ENCODE data around the gene CLIC4. TPM values are rescaled to one million over a fixed set of nuclear protein-coding genes. Genes with fewer than 3 reads are reported as not detected.

Gene CLIC4
- total and polyA plus RNA-seq, 10 donors = 17.0 to 99.6 (median 71.2) TPM

DNA sequence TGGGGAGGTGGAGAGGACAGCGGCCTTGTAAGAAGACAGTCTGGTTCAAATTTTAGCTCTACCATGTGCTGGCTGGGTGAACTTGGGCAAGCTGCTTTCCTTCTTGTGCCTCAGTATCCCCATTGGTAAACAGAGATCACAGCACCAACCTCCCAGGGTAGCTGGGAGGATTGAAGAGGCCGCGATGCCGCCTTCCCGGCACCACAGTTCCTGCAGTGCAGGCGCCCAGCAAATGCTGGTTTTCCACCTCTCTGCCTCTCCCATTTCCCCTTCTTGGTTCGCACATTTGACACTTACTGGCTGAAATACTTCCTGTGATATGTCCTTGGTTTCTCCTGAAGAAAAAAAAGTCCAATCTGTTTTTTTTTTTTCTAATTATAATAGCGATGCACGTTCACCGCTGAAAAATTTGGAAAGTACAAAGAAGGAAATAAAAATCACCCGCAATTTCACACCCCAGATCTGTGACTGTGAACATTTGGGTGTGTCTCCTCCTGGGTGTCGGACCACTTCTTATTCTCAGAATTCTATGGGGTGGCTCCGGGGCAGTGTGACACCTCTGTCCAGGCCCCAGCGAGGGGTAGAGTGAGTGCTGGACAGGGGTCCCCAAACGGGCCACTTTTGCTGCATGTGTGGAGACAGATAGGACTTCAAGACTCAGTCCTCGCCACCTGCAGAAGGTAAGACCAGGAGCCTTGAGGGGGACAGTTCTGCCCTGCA is 111.7 kb downstream of the CLIC4 start:
- Histone ChIP-seq H3K4me3 (peak overlapping the region in 1 of 8 donors; percentile 8), H3K4me1 (no peaks in the 10 kb centered on the region), H3K36me3 (no peaks in the 10 kb centered on the region), H3K9me3 (no peaks in the 10 kb centered on the region), H3K27me3 (replicated peaks in 1 of 7) (peaks cover 0 to 21% (median 0%) of the 10 kb centered on the region in 7 donors), H3K27ac (peak overlapping the region in 2 of 8 donors; percentile 21 to 49)
- no peak for DNase-seq
- 68 to 79% (median 70%) methylated on average over 15 to 16 of the region's 16 CpGs for WGBS, 5 donors
- TF ChIP-seq, protein P1, sequence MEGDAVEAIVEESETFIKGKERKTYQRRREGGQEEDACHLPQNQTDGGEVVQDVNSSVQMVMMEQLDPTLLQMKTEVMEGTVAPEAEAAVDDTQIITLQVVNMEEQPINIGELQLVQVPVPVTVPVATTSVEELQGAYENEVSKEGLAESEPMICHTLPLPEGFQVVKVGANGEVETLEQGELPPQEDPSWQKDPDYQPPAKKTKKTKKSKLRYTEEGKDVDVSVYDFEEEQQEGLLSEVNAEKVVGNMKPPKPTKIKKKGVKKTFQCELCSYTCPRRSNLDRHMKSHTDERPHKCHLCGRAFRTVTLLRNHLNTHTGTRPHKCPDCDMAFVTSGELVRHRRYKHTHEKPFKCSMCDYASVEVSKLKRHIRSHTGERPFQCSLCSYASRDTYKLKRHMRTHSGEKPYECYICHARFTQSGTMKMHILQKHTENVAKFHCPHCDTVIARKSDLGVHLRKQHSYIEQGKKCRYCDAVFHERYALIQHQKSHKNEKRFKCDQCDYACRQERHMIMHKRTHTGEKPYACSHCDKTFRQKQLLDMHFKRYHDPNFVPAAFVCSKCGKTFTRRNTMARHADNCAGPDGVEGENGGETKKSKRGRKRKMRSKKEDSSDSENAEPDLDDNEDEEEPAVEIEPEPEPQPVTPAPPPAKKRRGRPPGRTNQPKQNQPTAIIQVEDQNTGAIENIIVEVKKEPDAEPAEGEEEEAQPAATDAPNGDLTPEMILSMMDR (IDR thresholded peaks at IDR 0.05 in 8 of 11, conservative IDR thresholded peaks at IDR 0.05 in 3 of 11) = no peak
- TF ChIP-seq POLR2A (IDR thresholded peaks at IDR 0.05) (no peak), POLR2AphosphoS5 (IDR thresholded peaks at IDR 0.05) (no peak)
- intact Hi-C loops (cut with DNase I; ENCODE audit: low total_unique reads) = loop anchor here (10.0 kb wide), 1 partner anchor 58 kb away; no protein-coding TSS in a partner anchor

DNA sequence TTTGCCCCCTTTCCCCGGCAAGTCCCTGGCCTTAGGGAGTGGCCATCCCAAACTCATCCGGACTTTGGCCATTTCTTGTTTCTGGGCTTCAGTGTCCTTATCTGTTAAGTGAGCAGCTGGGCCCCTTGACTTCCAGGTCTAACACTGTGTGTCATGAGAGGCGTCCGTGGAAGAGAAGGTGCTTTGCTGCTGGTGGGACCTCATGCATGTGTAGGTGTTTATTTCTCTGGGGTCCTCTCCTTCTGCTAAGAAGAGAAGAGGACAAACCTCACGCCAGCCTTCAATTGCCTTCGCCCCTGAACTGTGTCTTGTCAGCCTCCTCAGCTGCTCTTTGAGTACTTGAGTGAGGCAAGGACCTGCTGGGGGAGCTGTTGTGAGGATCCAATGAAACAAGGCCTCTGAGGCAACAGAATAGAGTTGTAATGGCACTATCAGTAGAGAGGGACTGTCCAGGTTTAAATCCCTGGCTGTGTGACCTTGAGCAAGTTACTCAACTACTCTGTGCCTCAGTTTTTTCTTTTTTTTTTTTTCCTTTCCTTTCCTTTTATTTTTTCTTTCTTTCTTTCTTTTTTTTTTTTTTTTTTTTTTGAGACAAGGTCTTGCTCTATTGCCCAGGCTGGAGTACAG is 112.4 kb downstream of the CLIC4 start:
- Histone ChIP-seq H3K36me3 (no peaks in the 10 kb centered on the region), H3K9me3 (no peaks in the 10 kb centered on the region), H3K4me3 (peak overlapping the region in 1 of 8 donors; percentile 8), H3K27me3 (replicated peaks in 1 of 7) (peaks cover 0 to 23% (median 0%) of the 10 kb centered on the region in 7 donors), H3K4me1 (no peaks in the 10 kb centered on the region), H3K27ac (peak overlapping the region in 2 of 8 donors; percentile 21 to 49)
- TF ChIP-seq, protein P1 (IDR thresholded peaks at IDR 0.05 in 8 of 11, conservative IDR thresholded peaks at IDR 0.05 in 3 of 11) = no peak
- TF ChIP-seq POLR2A (IDR thresholded peaks at IDR 0.05) = no peak
- TF ChIP-seq POLR2AphosphoS5 (IDR thresholded peaks at IDR 0.05) = no peak
- WGBS, 5 donors = 74 to 92% (median 82%) methylated on average over 6 of the region's 6 CpGs
- no peak for DNase-seq
- intact Hi-C loops (cut with DNase I; ENCODE audit: low total_unique reads) = loop anchor here (10.0 kb wide), 1 partner anchor 57 kb away; no protein-coding TSS in a partner anchor

DNA sequence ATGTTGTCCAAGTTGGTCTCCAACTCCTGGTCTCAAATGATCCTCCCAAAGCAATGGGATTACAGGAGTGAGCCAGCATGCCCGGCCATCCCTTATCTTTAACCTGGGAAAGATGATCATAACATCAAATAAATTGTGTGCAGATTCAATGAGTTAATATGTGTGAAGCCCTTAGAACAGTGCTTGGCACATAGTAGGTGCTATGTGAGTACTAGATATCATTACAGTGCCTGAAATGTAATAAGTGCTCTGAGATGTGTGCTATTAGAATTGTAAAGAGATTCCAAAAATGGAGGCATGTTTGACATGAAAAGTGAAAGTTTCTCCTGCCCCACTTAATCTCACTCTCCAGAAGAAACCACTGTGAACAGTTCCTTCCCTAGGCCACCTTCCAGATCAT is 113.0 kb downstream of the CLIC4 start:
- TF ChIP-seq POLR2A (IDR thresholded peaks at IDR 0.05) (no peak), POLR2AphosphoS5 (IDR thresholded peaks at IDR 0.05) (no peak)
- TF ChIP-seq, protein P1 (IDR thresholded peaks at IDR 0.05 in 8 of 11, conservative IDR thresholded peaks at IDR 0.05 in 3 of 11) = no peak
- Histone ChIP-seq H3K4me3 (no peak overlapping the region), H3K9me3 (no peaks in the 10 kb centered on the region), H3K27me3 (replicated peaks in 1 of 7) (peaks cover 0 to 30% (median 0%) of the 10 kb centered on the region in 7 donors), H3K4me1 (no peaks in the 10 kb centered on the region), H3K36me3 (no peaks in the 10 kb centered on the region), H3K27ac (no peak overlapping the region)
- intact Hi-C loops (cut with DNase I; ENCODE audit: low total_unique reads) = loop anchor here (10.0 kb wide), 1 partner anchor 57 kb away; no protein-coding TSS in a partner anchor
- DNase-seq = no peak
- 83 to 100% (median 97%) methylated on average over 1 of the region's 1 CpG for WGBS, 5 donors

All from spleen (tissue), 11 donors.